HepG2 (cell line): ENCODE measurements around the gene P2RX3. TPM values are rescaled to one million over a fixed set of nuclear protein-coding genes. Genes with fewer than 3 reads are reported as not detected.

ENCODE experiments used
- ATM ChIP-seq: fragments of 450-650 bp; IDR thresholded peaks from 2 replicates; pipeline ENCODE4 v1.7.1; 2017; ENCODE audit warnings: mild to moderate bottlenecking, borderline replicate concordance
- CERS6 ChIP-seq: sonication (generic); formaldehyde crosslinking; IDR thresholded peaks from 2 replicates; pipeline ENCODE4 v1.5.0; 2020; ENCODE audit warnings: missing genetic modification reagents
- CHCHD3 ChIP-seq: sonication (generic); formaldehyde crosslinking; IDR thresholded peaks from 2 replicates; pipeline ENCODE4 v1.8.0; 2022; ENCODE audit warnings: mild to moderate bottlenecking, missing genetic modification reagents, moderate library complexity
- ELK4 ChIP-seq: sonication (generic); formaldehyde crosslinking; IDR thresholded peaks from 2 replicates; pipeline ENCODE4 v1.9.0; 2021; ENCODE audit warnings: missing genetic modification reagents, borderline replicate concordance
- FOXP1 ChIP-seq, 2 experiments: fragments of 450-650 bp in 1 of 2; IDR thresholded peaks; 2 replicates each; pipeline ENCODE4 v1.6.1; 2017 to 2018; ENCODE audit warnings: antibody characterized with exemption in 1 of 2
- GATAD1 ChIP-seq: IDR thresholded peaks from 2 replicates; pipeline ENCODE4 v1.6.1; 2016; ENCODE audit warnings: missing genetic modification reagents, missing compliant biosample characterization
- HNRNPUL1 ChIP-seq: fragments of 200-400 bp; formaldehyde crosslinking; IDR thresholded peaks from 2 replicates; pipeline ENCODE4 v1.6.1; 2017; ENCODE audit warnings: low read depth, mild to moderate bottlenecking, low read length, moderate library complexity
- HOXA3 ChIP-seq: sonication (generic); formaldehyde crosslinking; IDR thresholded peaks from 2 replicates; pipeline ENCODE4 v1.5.0; 2020; ENCODE audit warnings: missing genetic modification reagents
- HOXA9 ChIP-seq: sonication (generic); formaldehyde crosslinking; IDR thresholded peaks from 2 replicates; pipeline ENCODE4 v1.8.1; 2022; ENCODE audit warnings: missing genetic modification reagents, mild to moderate bottlenecking, moderate library complexity, borderline replicate concordance
- KDM6A ChIP-seq: IDR thresholded peaks from 2 replicates; pipeline ENCODE4 v1.6.1; 2016; ENCODE audit warnings: low read depth
- KLF16 ChIP-seq, 2 experiments: sonication (generic) in 1 of 2; formaldehyde crosslinking in 1 of 2; IDR thresholded peaks; 2 replicates each; pipeline versions ENCODE4 v1.6.1 to v1.8.0; 2016 to 2023; ENCODE audit warnings: missing genetic modification reagents in 2 of 2, missing compliant biosample characterization in 1 of 2
- LCORL ChIP-seq, 2 experiments: fragments of 450-650 bp in 1 of 2; sonication (generic) in 1 of 2; formaldehyde crosslinking in 1 of 2; IDR thresholded peaks; 2 replicates each; pipeline versions ENCODE4 v1.5.0 to v1.6.1; 2017 to 2020; ENCODE audit warnings: antibody characterized with exemption in 1 of 2, missing genetic modification reagents in 1 of 2
- MTF2 ChIP-seq: sonication (generic); formaldehyde crosslinking; IDR thresholded peaks from 2 replicates; pipeline ENCODE4 v1.5.0; 2020; ENCODE audit warnings: missing genetic modification reagents, borderline replicate concordance
- PCBP1 ChIP-seq: fragments of 200-400 bp; formaldehyde crosslinking; IDR thresholded peaks from 2 replicates; pipeline ENCODE4 v1.6.1; 2017; ENCODE audit warnings: mild to moderate bottlenecking, low read depth, low read length, borderline replicate concordance
- RNF2 ChIP-seq: fragments of 450-650 bp; conservative IDR thresholded peaks from 2 replicates; pipeline ENCODE4 v1.6.1; 2016; ENCODE audit warnings: low read depth
- SALL1 ChIP-seq: sonication (generic); formaldehyde crosslinking; IDR thresholded peaks from 2 replicates; pipeline ENCODE4 v1.8.0; 2022; ENCODE audit warnings: mild to moderate bottlenecking, missing genetic modification reagents
- SP5 ChIP-seq: IDR thresholded peaks from 2 replicates; pipeline ENCODE4 v1.6.1; 2016; ENCODE audit warnings: low read depth, borderline replicate concordance
- SRSF9 ChIP-seq: fragments of 200-400 bp; formaldehyde crosslinking; IDR thresholded peaks from 2 replicates; pipeline ENCODE4 v1.6.1; 2018; ENCODE audit warnings: borderline replicate concordance, mild to moderate bottlenecking, low read depth, low read length; ENCODE audit not compliant: insufficient read depth, poor library complexity, severe bottlenecking
- U2AF2 ChIP-seq: fragments of 200-400 bp; formaldehyde crosslinking; IDR thresholded peaks from 2 replicates; pipeline ENCODE4 v1.6.1; 2017; ENCODE audit warnings: low read depth, mild to moderate bottlenecking, low read length
- ZBTB14 ChIP-seq: sonication (generic); formaldehyde crosslinking; IDR thresholded peaks from 2 replicates; pipeline ENCODE4 v1.4.0; 2020; ENCODE audit warnings: missing genetic modification reagents
- ZFP41 ChIP-seq: sonication (generic); formaldehyde crosslinking; IDR thresholded peaks from 2 replicates; pipeline ENCODE4 v1.4.0; 2020; ENCODE audit warnings: mild to moderate bottlenecking, missing genetic modification reagents, borderline replicate concordance
- ZFY ChIP-seq: sonication (generic); formaldehyde crosslinking; IDR thresholded peaks from 2 replicates; pipeline ENCODE4 v1.4.0; 2020; ENCODE audit warnings: missing genetic modification reagents
- ZNF232 ChIP-seq: sonication (generic); formaldehyde crosslinking; IDR thresholded peaks from 2 replicates; pipeline ENCODE4 v1.4.0; 2020; ENCODE audit warnings: missing genetic modification reagents, borderline replicate concordance
- ZNF432 ChIP-seq: sonication (generic); formaldehyde crosslinking; IDR thresholded peaks from 2 replicates; pipeline ENCODE4 v1.5.0; 2020; ENCODE audit warnings: missing genetic modification reagents, mild to moderate bottlenecking, borderline replicate concordance
- ZNF724P ChIP-seq: sonication (generic); formaldehyde crosslinking; IDR thresholded peaks from 2 replicates; pipeline ENCODE4 v1.8.0; 2022; ENCODE audit warnings: missing genetic modification reagents, borderline replicate concordance
- ZSCAN9 ChIP-seq: IDR thresholded peaks from 2 replicates; pipeline ENCODE4 v1.6.1; 2016; ENCODE audit warnings: borderline replicate concordance
- polyA plus RNA-seq, 8 experiments: library from polyadenylated mRNA; depleted of rRNA in 3 of 8; stranded (reverse) in 7 of 8; unstranded in 1 of 8; fragments of >200 nt; fragmentation: Illumina TruSeq in 4 of 8; extraction: Trizol in 4 of 8; gene quantifications; 2 replicates each; pipeline versions ENCODE4 v1.2.1 to v1.2.3, GENCODE V29; 2011 to 2016; ENCODE audit warnings: low read depth in 4 of 8, missing spikeins in 1 of 8, mixed read lengths in 1 of 8; ENCODE audit not compliant: insufficient read depth in 1 of 8
- total RNA-seq, 5 experiments: library from RNA; depleted of rRNA; stranded (reverse); fragments of >200 nt; fragmentation: Illumina TruSeq; extraction: Trizol; gene quantifications; 2 replicates each; pipeline ENCODE4 v1.2.3, GENCODE V29; 2016; ENCODE audit warnings: low read depth in 1 of 5
- TF ChIP-seq, protein P1 (sequence below): sonication (generic); formaldehyde crosslinking; IDR thresholded peaks from 2 replicates; pipeline ENCODE4 v1.8.0; 2022; ENCODE audit warnings: missing genetic modification reagents, mild to moderate bottlenecking, inconsistent platforms, borderline replicate concordance

P2RX3 gene
- total and polyA plus RNA-seq, 2 of the 13 experiments (the other 11 are each of a cell fraction or from before 2014, with no cell fraction given): 0.08 TPM; not detected in 1

DNA sequence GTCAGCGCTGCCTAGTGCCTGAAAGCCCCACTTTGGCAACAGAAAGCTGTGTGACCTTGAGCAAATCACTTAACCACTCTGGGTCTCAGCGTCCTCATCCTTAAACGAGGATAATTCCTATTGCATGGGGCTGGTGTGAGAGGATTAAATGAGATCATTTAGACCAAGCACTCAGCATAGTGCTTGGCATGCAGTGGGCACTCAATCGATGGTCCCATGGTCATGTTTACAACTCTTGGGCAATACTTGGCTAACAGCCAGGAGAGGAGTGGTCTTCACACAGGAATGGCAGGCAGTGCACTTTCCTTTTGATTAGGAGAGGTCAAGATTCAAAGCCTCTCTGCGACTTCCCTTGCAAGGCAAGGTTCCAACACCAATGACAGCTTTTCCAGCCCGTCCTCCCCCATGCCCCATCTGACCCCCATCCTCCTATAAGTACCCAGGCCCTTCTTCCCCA lies 27.5 kb upstream of the P2RX3 start (continued):
- TF ChIP-seq SRSF9: no peak
- TF ChIP-seq ZSCAN9: no peak
- TF ChIP-seq ELK4 (CRISPR knock-in tag): no peak
- no peak for TF ChIP-seq RNF2
- no peak for TF ChIP-seq GATAD1 (CRISPR knock-in tag)
- TF ChIP-seq ZNF232 (CRISPR knock-in tag): no peak
- peak; percentile 56; the same call in 1 of the 2 replicates for TF ChIP-seq HOXA3
- peak; percentile 81 for TF ChIP-seq SALL1 (CRISPR knock-in tag)
- TF ChIP-seq ZBTB14: no peak
- TF ChIP-seq CHCHD3 (CRISPR knock-in tag): no peak
- 0 out of 4 replicates have a peak, but pooled peaks of 1 of the 2 experiments have one; percentile 19 for TF ChIP-seq KLF16 (CRISPR knock-in tag; IDR thresholded peaks at IDR 0.05)
- TF ChIP-seq HOXA9 (CRISPR knock-in tag): no peak
- TF ChIP-seq, protein P1, sequence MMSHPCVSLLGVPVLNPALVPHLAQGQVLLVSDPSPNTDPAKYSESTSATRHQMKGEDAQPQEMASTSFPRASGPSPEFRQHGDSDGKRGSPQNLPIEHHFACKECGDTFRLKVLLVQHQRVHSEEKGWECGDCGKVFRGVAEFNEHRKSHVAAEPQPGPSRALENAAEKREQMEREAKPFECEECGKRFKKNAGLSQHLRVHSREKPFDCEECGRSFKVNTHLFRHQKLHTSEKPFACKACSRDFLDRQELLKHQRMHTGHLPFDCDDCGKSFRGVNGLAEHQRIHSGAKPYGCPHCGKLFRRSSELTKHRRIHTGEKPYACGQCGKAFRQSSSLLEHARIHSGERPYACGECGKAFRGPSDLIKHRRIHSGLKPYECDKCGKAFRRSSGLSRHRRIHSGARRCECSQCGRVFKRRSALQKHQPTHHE (CRISPR knock-in tag): no peak
- no peak for TF ChIP-seq PCBP1
- TF ChIP-seq MTF2 (CRISPR knock-in tag): 0 out of 2 replicates have a peak, but pooled peaks have one; percentile 74
- no peak for TF ChIP-seq LCORL (IDR thresholded peaks at IDR 0.05)
- 0 out of 2 replicates have a peak, but pooled peaks have one; percentile 29 for TF ChIP-seq LCORL (CRISPR knock-in tag; IDR thresholded peaks at IDR 0.05)
- no peak for TF ChIP-seq ATM
- no peak for TF ChIP-seq U2AF2
- no peak for TF ChIP-seq KDM6A (CRISPR knock-in tag)
- peak; percentile 84 for TF ChIP-seq SP5 (CRISPR knock-in tag)
- TF ChIP-seq FOXP1 (IDR thresholded peaks at IDR 0.05): no peak
- peak; percentile 24; the same call in 1 of the 2 replicates for TF ChIP-seq FOXP1 (CRISPR knock-in tag; IDR thresholded peaks at IDR 0.05)
- no peak for TF ChIP-seq HNRNPUL1
- TF ChIP-seq CERS6 (CRISPR knock-in tag): no peak
- no peak for TF ChIP-seq ZFY (CRISPR knock-in tag)
- TF ChIP-seq ZNF724P (CRISPR knock-in tag): no peak
- TF ChIP-seq ZFP41: no peak
- TF ChIP-seq ZNF432 (CRISPR knock-in tag): no peak
